Measurements from ENCODE around the gene CHML.

GRCh38 chr1:241610056-241610815, 29.9 kb downstream of the CHML start:
- TF ChIP-seq CTCF (conservative IDR thresholded peaks at IDR 0.05) = no peak
- TF ChIP-seq ZFX (IDR thresholded peaks at IDR 0.05) = no peak

Data from C4-2B (cell line).